NK-92 treated with Interleukin-12 subunit alpha and Interleukin-12 subunit beta, amount 100 ng/mL, for 24 hours (cell line): ENCODE data around the gene AP1S3.

Source experiments
- DNase-seq: peaks from one replicate; lab custom pipeline; 2025; lab: John Stamatoyannopoulos, UW

The AP1S3 gene

GRCh38 chr2:223722226-223722625 is 115.2 kb downstream of the AP1S3 start:
- DNase-seq: no peak

DNA sequence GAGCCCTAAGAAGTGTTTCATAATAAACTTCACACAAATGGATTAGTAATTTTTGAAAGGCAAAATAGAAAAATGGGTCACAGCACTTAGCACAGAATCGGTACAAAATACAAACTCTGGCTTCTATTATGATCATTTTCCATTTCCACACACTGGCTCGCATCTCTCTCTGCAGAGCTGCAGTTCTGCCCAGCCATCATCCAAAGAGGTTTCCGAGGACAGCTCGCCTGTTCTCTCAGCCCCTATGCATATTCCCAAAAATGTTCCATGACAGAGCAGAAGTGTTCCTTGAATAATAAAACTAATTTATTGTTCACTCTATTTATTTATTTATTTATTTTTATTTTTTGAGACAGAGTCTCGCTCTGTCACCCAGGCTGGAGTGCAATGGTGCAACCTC is 115.6 kb downstream of the AP1S3 start:
- DNase-seq: no peak

- DNase-seq: no peak
Observed at GRCh38 chr2:223720367-223720766, 117.0 kb downstream of the AP1S3 start.

GRCh38 chr2:223712642-223713041 is 124.7 kb downstream of the AP1S3 start:
- DNase-seq: no peak

DNA sequence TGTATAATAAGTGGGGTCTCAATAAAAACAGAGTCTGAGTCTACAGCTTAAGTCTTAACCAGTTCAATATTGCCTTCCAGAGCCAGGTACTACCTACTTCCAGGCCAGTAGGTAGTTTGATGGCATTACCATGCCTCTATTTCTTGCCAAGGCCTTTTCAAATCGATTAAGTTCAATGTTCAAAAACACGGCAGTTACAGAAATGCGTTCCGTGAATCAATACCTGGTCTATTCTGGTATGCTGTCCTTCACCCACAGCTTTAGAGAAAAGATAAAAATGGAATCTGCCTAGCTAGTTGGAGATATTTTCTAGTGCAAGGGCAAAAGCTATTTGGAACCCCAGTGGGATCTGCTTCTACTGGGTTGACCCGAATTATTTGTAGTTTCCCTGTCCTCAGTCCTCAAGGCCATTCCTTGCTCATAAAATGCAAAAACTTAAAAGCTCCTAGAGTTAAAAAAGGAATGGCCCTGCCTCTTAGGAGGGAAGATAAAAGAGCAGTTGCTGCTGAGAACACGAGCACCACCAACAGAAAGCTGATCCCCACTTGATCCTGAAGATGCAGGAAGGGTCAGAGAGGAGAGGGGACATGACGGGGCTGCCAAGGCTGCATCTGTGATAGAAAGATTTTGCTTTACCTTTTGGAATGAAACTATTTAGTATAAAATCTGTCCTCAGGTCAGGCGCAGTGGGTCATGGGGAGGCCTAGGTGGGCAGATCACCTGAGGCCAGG is 125.6 kb downstream of the AP1S3 start:
- no peak for DNase-seq
